Measurements from ENCODE around the gene HS1BP3.

HS1BP3 gene

DNA sequence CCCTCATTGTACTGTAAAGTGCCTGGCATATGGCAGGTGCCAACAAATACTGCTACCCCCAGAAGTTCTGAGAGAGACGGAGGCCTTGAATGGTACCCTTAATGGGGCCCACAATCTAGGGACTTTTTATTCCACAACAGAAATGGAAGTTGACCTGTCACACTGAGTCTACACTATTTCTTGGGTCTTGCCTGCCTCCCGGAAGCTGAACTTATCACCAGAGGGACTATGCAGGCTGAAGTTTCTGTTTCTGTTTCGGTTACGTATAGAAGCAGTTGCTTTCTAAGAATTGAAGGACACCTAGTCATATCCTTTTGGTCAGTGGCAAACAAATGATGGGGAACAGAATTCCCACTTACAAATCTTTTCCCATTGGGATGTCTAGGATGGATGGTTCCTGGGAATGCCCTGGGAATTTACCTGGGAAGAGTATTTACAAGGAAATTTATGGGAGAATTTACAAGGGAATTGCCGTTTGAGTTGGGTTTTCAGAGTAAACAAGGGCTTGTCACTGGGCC lies 74.2 kb downstream of the HS1BP3 start:
- DNase-seq (ENCODE audit: low read depth) = no peak
- H3K4me3 ChIP-seq (ENCODE audit: low read length) = no peak overlapping the region
- TF ChIP-seq, protein P1, sequence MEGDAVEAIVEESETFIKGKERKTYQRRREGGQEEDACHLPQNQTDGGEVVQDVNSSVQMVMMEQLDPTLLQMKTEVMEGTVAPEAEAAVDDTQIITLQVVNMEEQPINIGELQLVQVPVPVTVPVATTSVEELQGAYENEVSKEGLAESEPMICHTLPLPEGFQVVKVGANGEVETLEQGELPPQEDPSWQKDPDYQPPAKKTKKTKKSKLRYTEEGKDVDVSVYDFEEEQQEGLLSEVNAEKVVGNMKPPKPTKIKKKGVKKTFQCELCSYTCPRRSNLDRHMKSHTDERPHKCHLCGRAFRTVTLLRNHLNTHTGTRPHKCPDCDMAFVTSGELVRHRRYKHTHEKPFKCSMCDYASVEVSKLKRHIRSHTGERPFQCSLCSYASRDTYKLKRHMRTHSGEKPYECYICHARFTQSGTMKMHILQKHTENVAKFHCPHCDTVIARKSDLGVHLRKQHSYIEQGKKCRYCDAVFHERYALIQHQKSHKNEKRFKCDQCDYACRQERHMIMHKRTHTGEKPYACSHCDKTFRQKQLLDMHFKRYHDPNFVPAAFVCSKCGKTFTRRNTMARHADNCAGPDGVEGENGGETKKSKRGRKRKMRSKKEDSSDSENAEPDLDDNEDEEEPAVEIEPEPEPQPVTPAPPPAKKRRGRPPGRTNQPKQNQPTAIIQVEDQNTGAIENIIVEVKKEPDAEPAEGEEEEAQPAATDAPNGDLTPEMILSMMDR (IDR thresholded peaks at IDR 0.05; ENCODE audit: insufficient read depth, low read depth, low read length, missing control alignments) = no peak

DNA sequence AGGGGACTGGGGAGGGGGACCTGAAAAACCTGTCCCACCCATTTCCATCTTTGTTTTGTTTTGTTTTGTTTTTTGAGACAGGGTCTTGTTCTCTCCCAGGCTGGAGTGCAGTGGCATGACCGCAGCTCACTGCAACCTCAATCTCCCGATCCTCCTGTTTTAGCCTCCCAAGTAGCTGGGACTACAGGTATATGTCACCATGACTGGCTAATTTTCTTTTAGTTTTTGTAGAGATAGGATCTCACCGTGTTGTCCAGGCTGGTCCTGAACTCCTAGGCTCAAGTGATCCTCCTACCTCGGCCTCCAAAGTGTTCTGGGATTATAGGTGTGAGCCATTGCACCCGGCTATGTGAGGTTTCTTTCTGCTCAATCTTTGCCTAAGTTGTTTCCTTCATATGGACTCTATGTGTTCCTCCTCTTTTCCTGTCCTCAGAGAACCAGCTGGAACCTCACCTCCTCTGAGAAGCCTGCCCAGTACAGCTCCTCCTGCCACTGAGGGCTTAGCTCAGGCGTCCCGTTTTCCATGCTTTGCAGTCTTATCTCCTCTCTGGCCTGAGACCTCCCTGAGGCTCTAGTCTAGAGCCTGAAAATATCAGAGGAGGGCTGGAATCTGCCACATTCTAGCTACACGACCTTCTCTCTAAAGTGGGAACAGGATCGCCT lies 74.8 kb downstream of the HS1BP3 start:
- TF ChIP-seq, protein P1 (IDR thresholded peaks at IDR 0.05; ENCODE audit: insufficient read depth, low read depth, low read length, missing control alignments) = no peak
- no peak overlapping the region for H3K4me3 ChIP-seq (ENCODE audit: low read length)
- no peak for DNase-seq (ENCODE audit: low read depth)

GRCh38 chr2:20575414-20575813 lies 75.5 kb downstream of the HS1BP3 start:
- H3K4me3 ChIP-seq (ENCODE audit: low read length) = no peak overlapping the region
- TF ChIP-seq, protein P1 (IDR thresholded peaks at IDR 0.05; ENCODE audit: insufficient read depth, low read depth, low read length, missing control alignments) = no peak
- DNase-seq (ENCODE audit: low read depth) = no peak

GRCh38 chr2:20574930-20575329 lies 76.0 kb downstream of the HS1BP3 start:
- H3K4me3 ChIP-seq (ENCODE audit: low read length) = no peak overlapping the region
- TF ChIP-seq, protein P1 (IDR thresholded peaks at IDR 0.05; ENCODE audit: insufficient read depth, low read depth, low read length, missing control alignments) = no peak
- DNase-seq (ENCODE audit: low read depth) = no peak

DNA sequence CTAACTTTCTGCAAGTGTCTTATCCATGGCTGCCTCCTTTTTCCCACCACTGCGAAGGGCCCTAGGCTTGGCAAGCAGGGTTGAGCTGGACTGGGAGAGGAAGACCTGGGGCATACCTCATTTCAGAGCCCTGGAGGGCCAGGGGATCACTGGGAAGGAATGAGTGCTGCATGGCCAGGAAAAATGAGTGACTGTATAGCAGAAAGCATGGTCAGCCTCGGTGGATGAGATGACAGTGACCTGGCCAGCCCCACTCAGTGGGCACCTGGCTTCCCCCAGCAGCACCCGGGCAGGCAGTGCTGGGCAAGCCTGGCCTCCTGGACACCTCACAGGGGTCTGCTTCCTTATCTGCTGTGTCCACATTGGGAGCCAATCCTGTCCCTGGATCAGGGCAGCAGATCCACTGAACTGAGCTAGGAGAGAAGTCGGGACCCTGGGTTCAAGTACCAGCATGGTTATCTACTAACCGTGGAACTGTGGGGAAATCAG lies 76.4 kb downstream of the HS1BP3 start:
- TF ChIP-seq, protein P1 (IDR thresholded peaks at IDR 0.05; ENCODE audit: insufficient read depth, low read depth, low read length, missing control alignments) = no peak
- DNase-seq (ENCODE audit: low read depth) = no peak

GRCh38 chr2:20573620-20574422 lies 77.1 kb downstream of the HS1BP3 start:
- H3K4me3 ChIP-seq (ENCODE audit: low read length) = no peak overlapping the region
- TF ChIP-seq, protein P1 (IDR thresholded peaks at IDR 0.05; ENCODE audit: insufficient read depth, low read depth, low read length, missing control alignments) = no peak
- no peak for DNase-seq (ENCODE audit: low read depth)

More for the DNA sequence above, 76.4 kb downstream of the HS1BP3 start:
- no peak overlapping the region for H3K4me3 ChIP-seq (ENCODE audit: low read length)

Data from epithelial cell of esophagus (primary cell).